ENCODE measurements around the gene PPP1R26. TPM values are rescaled to one million over a fixed set of nuclear protein-coding genes. Genes with fewer than 3 reads are reported as not detected.

Gene PPP1R26
- total RNA-seq, 2 donors from 2014 or later: 18.9 to 19.7 TPM

- no peak overlapping the region for H3K9ac ChIP-seq (ENCODE audit: low read depth in 2 of 2, low read length in 2 of 2)
- TF ChIP-seq CTCF (IDR thresholded peaks at IDR 0.05): no peak
- no peak for DNase-seq
Measured at GRCh38 chr9:135490980-135491464, 11.4 kb downstream of the PPP1R26 start.

GRCh38 chr9:135491764-135492163, 12.2 kb downstream of the PPP1R26 start:
- intact Hi-C loops (cut with DNase I): no loop called here

More at GRCh38 chr9:135490980-135491464, 11.4 kb downstream of the PPP1R26 start:
- H3K27me3 ChIP-seq: no peaks in the 10 kb centered on the region
- no peak overlapping the region for H3K4me3 ChIP-seq
- no peaks in the 10 kb centered on the region for H3K9me3 ChIP-seq
- H3K27ac ChIP-seq: no peak overlapping the region
- no peaks in the 10 kb centered on the region for H3K4me1 ChIP-seq
- intact Hi-C loops (cut with DNase I): no loop called here
- H3K36me3 ChIP-seq: no peaks in the 10 kb centered on the region

GRCh38 chr9:135492886-135493669, 13.5 kb downstream of the PPP1R26 start:
- intact Hi-C loops (cut with DNase I): no loop called here
- Histone ChIP-seq H3K9me3 (no peaks in the 10 kb centered on the region), H3K4me3 (no peak overlapping the region), H3K27ac (no peak overlapping the region), H3K36me3 (no peaks in the 10 kb centered on the region), H3K27me3 (no peaks in the 10 kb centered on the region), H3K9ac (ENCODE audit: low read depth in 2 of 2, low read length in 2 of 2) (no peak overlapping the region), H3K4me1 (no peaks in the 10 kb centered on the region)
- no peak for TF ChIP-seq CTCF (IDR thresholded peaks at IDR 0.05)
- no peak for DNase-seq

More at GRCh38 chr9:135491764-135492163, 12.2 kb downstream of the PPP1R26 start:
- no peaks in the 10 kb centered on the region for H3K4me1 ChIP-seq
- H3K4me3 ChIP-seq: no peak overlapping the region
- no peak for TF ChIP-seq CTCF (IDR thresholded peaks at IDR 0.05)
- no peaks in the 10 kb centered on the region for H3K36me3 ChIP-seq
- no peak overlapping the region for H3K9ac ChIP-seq (ENCODE audit: low read depth in 2 of 2, low read length in 2 of 2)
- no peak overlapping the region for H3K27ac ChIP-seq
- H3K9me3 ChIP-seq: no peaks in the 10 kb centered on the region
- H3K27me3 ChIP-seq: no peaks in the 10 kb centered on the region
- no peak for DNase-seq

- H3K27me3 ChIP-seq: no peaks in the 10 kb centered on the region
- H3K4me1 ChIP-seq: peaks cover 4% of the 10 kb centered on the region
- DNase-seq: no peak
- H3K27ac ChIP-seq: no peak overlapping the region
- H3K9ac ChIP-seq (ENCODE audit: low read depth in 2 of 2, low read length in 2 of 2): no peak overlapping the region
- H3K4me3 ChIP-seq: no peak overlapping the region
- intact Hi-C loops (cut with DNase I): no loop called here
- H3K9me3 ChIP-seq: no peaks in the 10 kb centered on the region
- no peak for TF ChIP-seq CTCF (IDR thresholded peaks at IDR 0.05)
- H3K36me3 ChIP-seq: no peaks in the 10 kb centered on the region
Measured at GRCh38 chr9:135494791-135495559, 15.4 kb downstream of the PPP1R26 start.

GRCh38 chr9:135498381-135499126, 19.0 kb downstream of the PPP1R26 start:
- Histone ChIP-seq H3K4me3 (no peak overlapping the region), H3K9me3 (no peaks in the 10 kb centered on the region), H3K9ac (ENCODE audit: low read depth in 2 of 2, low read length in 2 of 2) (no peak overlapping the region), H3K36me3 (no peaks in the 10 kb centered on the region), H3K27ac (no peak overlapping the region), H3K4me1 (peaks cover 13% of the 10 kb centered on the region), H3K27me3 (no peaks in the 10 kb centered on the region)
- no peak for TF ChIP-seq CTCF (IDR thresholded peaks at IDR 0.05)
- no peak for DNase-seq
- intact Hi-C loops (cut with DNase I): no loop called here
